ENCODE results near the gene AKT3.

The AKT3 gene

GRCh38 chr1:243546457-243546856, 303.6 kb downstream of the AKT3 start:
- no peaks in the 10 kb centered on the region for H3K4me1 ChIP-seq (ENCODE audit: insufficient read depth, low read length, poor library complexity, severe bottlenecking)
- H3K27me3 ChIP-seq (ENCODE audit: insufficient read depth, low read length, poor library complexity, severe bottlenecking), result no peaks in the 10 kb centered on the region
- TF ChIP-seq EZH2phosphoT487 (IDR thresholded peaks at IDR 0.05; ENCODE audit: borderline replicate concordance) (no peak), CTCF (conservative IDR thresholded peaks at IDR 0.05; ENCODE audit: low read length) (no peak)
- H4K20me1 ChIP-seq (ENCODE audit: insufficient read depth, low read length, poor library complexity, severe bottlenecking), result no peaks in the 10 kb centered on the region
- no peaks in the 10 kb centered on the region for H3F3A ChIP-seq (ENCODE audit: low read depth)
- H3K36me3 ChIP-seq (ENCODE audit: insufficient read depth, low read length), result no peaks in the 10 kb centered on the region
- H3K9me3 ChIP-seq (ENCODE audit: insufficient read depth, low read depth, low read length), result no peaks in the 10 kb centered on the region
- no peak overlapping the region for H2AFZ ChIP-seq (ENCODE audit: low read length)
- no peak overlapping the region for H3K4me2 ChIP-seq (ENCODE audit: low read depth, low read length, poor library complexity, severe bottlenecking)
- no peaks in the 10 kb centered on the region for H3K9me2 ChIP-seq (replicated peaks; ENCODE audit: low read depth, low read length)
- H3K9ac ChIP-seq (ENCODE audit: low read depth, low read length, poor library complexity, severe bottlenecking), result no peak overlapping the region
- no peaks in the 10 kb centered on the region for H3K79me2 ChIP-seq (ENCODE audit: insufficient read depth, low read length)
- H3K4me3 ChIP-seq (ENCODE audit: low read length, poor library complexity, severe bottlenecking), result no peak overlapping the region

GRCh38 chr1:243543501-243543900, 306.5 kb downstream of the AKT3 start:
- no peaks in the 10 kb centered on the region for H3K27me3 ChIP-seq (ENCODE audit: insufficient read depth, low read length, poor library complexity, severe bottlenecking)
- no peaks in the 10 kb centered on the region for H3F3A ChIP-seq (ENCODE audit: low read depth)
- no peak overlapping the region for H3K4me2 ChIP-seq (ENCODE audit: low read depth, low read length, poor library complexity, severe bottlenecking)
- H2AFZ ChIP-seq (ENCODE audit: low read length), result no peak overlapping the region
- H3K9me2 ChIP-seq (replicated peaks; ENCODE audit: low read depth, low read length), result no peaks in the 10 kb centered on the region
- H3K36me3 ChIP-seq (ENCODE audit: insufficient read depth, low read length), result no peaks in the 10 kb centered on the region
- no peak for TF ChIP-seq CTCF (conservative IDR thresholded peaks at IDR 0.05; ENCODE audit: low read length)
- no peak for TF ChIP-seq EZH2phosphoT487 (IDR thresholded peaks at IDR 0.05; ENCODE audit: borderline replicate concordance)
- no peaks in the 10 kb centered on the region for H4K20me1 ChIP-seq (ENCODE audit: insufficient read depth, low read length, poor library complexity, severe bottlenecking)
- no peak overlapping the region for H3K4me3 ChIP-seq (ENCODE audit: low read length, poor library complexity, severe bottlenecking)
- no peak overlapping the region for H3K9ac ChIP-seq (ENCODE audit: low read depth, low read length, poor library complexity, severe bottlenecking)
- H3K4me1 ChIP-seq (ENCODE audit: insufficient read depth, low read length, poor library complexity, severe bottlenecking), result no peaks in the 10 kb centered on the region
- no peaks in the 10 kb centered on the region for H3K9me3 ChIP-seq (ENCODE audit: insufficient read depth, low read depth, low read length)
- H3K79me2 ChIP-seq (ENCODE audit: insufficient read depth, low read length), result no peaks in the 10 kb centered on the region

GRCh38 chr1:243542739-243543415, 307.2 kb downstream of the AKT3 start:
- Histone ChIP-seq H3K9me3 (ENCODE audit: insufficient read depth, low read depth, low read length) (no peaks in the 10 kb centered on the region), H3K4me2 (ENCODE audit: low read depth, low read length, poor library complexity, severe bottlenecking) (no peak overlapping the region), H3K79me2 (ENCODE audit: insufficient read depth, low read length) (no peaks in the 10 kb centered on the region), H3F3A (ENCODE audit: low read depth) (no peaks in the 10 kb centered on the region), H2AFZ (ENCODE audit: low read length) (no peak overlapping the region), H3K27me3 (ENCODE audit: insufficient read depth, low read length, poor library complexity, severe bottlenecking) (no peaks in the 10 kb centered on the region), H3K4me3 (ENCODE audit: low read length, poor library complexity, severe bottlenecking) (no peak overlapping the region), H3K9me2 (replicated peaks; ENCODE audit: low read depth, low read length) (no peaks in the 10 kb centered on the region), H3K9ac (ENCODE audit: low read depth, low read length, poor library complexity, severe bottlenecking) (no peak overlapping the region), H3K4me1 (ENCODE audit: insufficient read depth, low read length, poor library complexity, severe bottlenecking) (no peaks in the 10 kb centered on the region), H4K20me1 (ENCODE audit: insufficient read depth, low read length, poor library complexity, severe bottlenecking) (no peaks in the 10 kb centered on the region), H3K36me3 (ENCODE audit: insufficient read depth, low read length) (no peaks in the 10 kb centered on the region)
- TF ChIP-seq CTCF (conservative IDR thresholded peaks at IDR 0.05; ENCODE audit: low read length) (no peak), EZH2phosphoT487 (IDR thresholded peaks at IDR 0.05; ENCODE audit: borderline replicate concordance) (no peak)
